Loucy (cell line): ENCODE measurements around the gene AP1M1.

Experiments used
- H2AFZ ChIP-seq: fragments of 200-600 bp; sonication (generic); 2 replicates; pipeline ENCODE4 v1.6.0; 2016; ENCODE audit warnings: antibody characterized with exemption, mild to moderate bottlenecking, low read length, moderate library complexity
- H3F3A ChIP-seq: fragments of 200-600 bp; 2 replicates; pipeline ENCODE4 v1.6.0; 2016; ENCODE audit warnings: antibody characterized with exemption, low read depth, mild to moderate bottlenecking
- H3K27me3 ChIP-seq: fragments of 200-600 bp; sonication (generic); 2 replicates; pipeline ENCODE4 v1.6.1; 2014; ENCODE audit warnings: low read length, mild to moderate bottlenecking; ENCODE audit not compliant: insufficient read depth, poor library complexity, severe bottlenecking
- H3K36me3 ChIP-seq: fragments of 200-600 bp; sonication (generic); 2 replicates; pipeline ENCODE4 v1.6.1; 2016; ENCODE audit warnings: low read length; ENCODE audit not compliant: insufficient read depth
- H3K4me1 ChIP-seq: fragments of 200-600 bp; sonication (generic); 2 replicates; pipeline ENCODE4 v1.5.1; 2014; ENCODE audit warnings: low read length, mild to moderate bottlenecking; ENCODE audit not compliant: insufficient read depth, poor library complexity, severe bottlenecking
- H3K4me2 ChIP-seq: fragments of 200-600 bp; sonication (generic); 2 replicates; pipeline ENCODE4 v1.6.0; 2014; ENCODE audit warnings: antibody characterized with exemption, low read length, low read depth, mild to moderate bottlenecking; ENCODE audit not compliant: poor library complexity, severe bottlenecking
- H3K4me3 ChIP-seq: fragments of 200-600 bp; sonication (generic); 2 replicates; pipeline ENCODE4 v1.5.1; 2014; ENCODE audit warnings: low read length, mild to moderate bottlenecking, mixed read lengths; ENCODE audit not compliant: poor library complexity, severe bottlenecking
- H3K79me2 ChIP-seq: fragments of 200-600 bp; sonication (generic); 2 replicates; pipeline ENCODE4 v1.6.1; 2014; ENCODE audit warnings: low read length; ENCODE audit not compliant: insufficient read depth
- H3K9ac ChIP-seq: fragments of 200-600 bp; sonication (generic); 2 replicates; pipeline ENCODE4 v1.6.0; 2014; ENCODE audit warnings: mild to moderate bottlenecking, low read depth, low read length, moderate library complexity; ENCODE audit not compliant: poor library complexity, severe bottlenecking
- H3K9me2 ChIP-seq: fragments of 200-600 bp; sonication (generic); replicated peaks from 2 replicates; pipeline ENCODE4 v1.6.1; 2016; ENCODE audit warnings: low read depth, low read length, mixed read lengths
- H3K9me3 ChIP-seq: fragments of 200-600 bp; sonication (generic); 2 replicates; pipeline ENCODE4 v1.6.1; 2014; ENCODE audit warnings: mild to moderate bottlenecking, antibody characterized with exemption, low read length, low read depth; ENCODE audit not compliant: insufficient read depth
- H4K20me1 ChIP-seq: fragments of 200-600 bp; sonication (generic); 2 replicates; pipeline ENCODE4 v1.6.0; 2014; ENCODE audit warnings: antibody characterized with exemption, low read length, mild to moderate bottlenecking; ENCODE audit not compliant: insufficient read depth, poor library complexity, severe bottlenecking
- EZH2phosphoT487 ChIP-seq: fragments of 200-600 bp; IDR thresholded peaks from 2 replicates; pipeline ENCODE4 v1.6.1; 2018; ENCODE audit warnings: antibody characterized with exemption, mild to moderate bottlenecking, moderate library complexity, borderline replicate concordance
- TF ChIP-seq, protein P1 (sequence below): fragments of 200-600 bp; sonication (generic); conservative IDR thresholded peaks from 2 replicates; pipeline ENCODE4 v1.5.1; 2014; ENCODE audit warnings: mild to moderate bottlenecking, antibody characterized with exemption, low read length

The AP1M1 gene

GRCh38 chr19:16222806-16223205, 25.1 kb downstream of the AP1M1 start:
- Histone ChIP-seq H3K9ac (no peak overlapping the region), H3K4me1 (no peaks in the 10 kb centered on the region), H3K36me3 (peaks cover 65% of the 10 kb centered on the region), H3K9me2 (no peaks in the 10 kb centered on the region), H3K27me3 (no peaks in the 10 kb centered on the region), H2AFZ (no peak overlapping the region), H3K4me2 (no peak overlapping the region), H3K9me3 (peaks cover 20% of the 10 kb centered on the region; the same call in 1 of the 2 replicates), H3K4me3 (no peak overlapping the region), H3F3A (no peaks in the 10 kb centered on the region), H3K79me2 (no peaks in the 10 kb centered on the region; the same call in 1 of the 2 replicates), H4K20me1 (no peaks in the 10 kb centered on the region)
- no peak for TF ChIP-seq EZH2phosphoT487
- TF ChIP-seq, protein P1, sequence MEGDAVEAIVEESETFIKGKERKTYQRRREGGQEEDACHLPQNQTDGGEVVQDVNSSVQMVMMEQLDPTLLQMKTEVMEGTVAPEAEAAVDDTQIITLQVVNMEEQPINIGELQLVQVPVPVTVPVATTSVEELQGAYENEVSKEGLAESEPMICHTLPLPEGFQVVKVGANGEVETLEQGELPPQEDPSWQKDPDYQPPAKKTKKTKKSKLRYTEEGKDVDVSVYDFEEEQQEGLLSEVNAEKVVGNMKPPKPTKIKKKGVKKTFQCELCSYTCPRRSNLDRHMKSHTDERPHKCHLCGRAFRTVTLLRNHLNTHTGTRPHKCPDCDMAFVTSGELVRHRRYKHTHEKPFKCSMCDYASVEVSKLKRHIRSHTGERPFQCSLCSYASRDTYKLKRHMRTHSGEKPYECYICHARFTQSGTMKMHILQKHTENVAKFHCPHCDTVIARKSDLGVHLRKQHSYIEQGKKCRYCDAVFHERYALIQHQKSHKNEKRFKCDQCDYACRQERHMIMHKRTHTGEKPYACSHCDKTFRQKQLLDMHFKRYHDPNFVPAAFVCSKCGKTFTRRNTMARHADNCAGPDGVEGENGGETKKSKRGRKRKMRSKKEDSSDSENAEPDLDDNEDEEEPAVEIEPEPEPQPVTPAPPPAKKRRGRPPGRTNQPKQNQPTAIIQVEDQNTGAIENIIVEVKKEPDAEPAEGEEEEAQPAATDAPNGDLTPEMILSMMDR, result no peak

- Histone ChIP-seq H3K4me2 (no peak overlapping the region), H3F3A (no peaks in the 10 kb centered on the region), H3K27me3 (no peaks in the 10 kb centered on the region), H3K36me3 (peaks cover 75% of the 10 kb centered on the region), H3K9me3 (peaks cover 20% of the 10 kb centered on the region; the same call in 1 of the 2 replicates), H3K9me2 (no peaks in the 10 kb centered on the region), H3K4me1 (no peaks in the 10 kb centered on the region), H4K20me1 (no peaks in the 10 kb centered on the region), H2AFZ (no peak overlapping the region), H3K4me3 (no peak overlapping the region), H3K9ac (no peak overlapping the region), H3K79me2 (no peaks in the 10 kb centered on the region)
- TF ChIP-seq, protein P1, result no peak
- no peak for TF ChIP-seq EZH2phosphoT487
These were observed 26.0 kb downstream of the AP1M1 start for GRCh38 chr19:16223746-16224145.

DNA sequence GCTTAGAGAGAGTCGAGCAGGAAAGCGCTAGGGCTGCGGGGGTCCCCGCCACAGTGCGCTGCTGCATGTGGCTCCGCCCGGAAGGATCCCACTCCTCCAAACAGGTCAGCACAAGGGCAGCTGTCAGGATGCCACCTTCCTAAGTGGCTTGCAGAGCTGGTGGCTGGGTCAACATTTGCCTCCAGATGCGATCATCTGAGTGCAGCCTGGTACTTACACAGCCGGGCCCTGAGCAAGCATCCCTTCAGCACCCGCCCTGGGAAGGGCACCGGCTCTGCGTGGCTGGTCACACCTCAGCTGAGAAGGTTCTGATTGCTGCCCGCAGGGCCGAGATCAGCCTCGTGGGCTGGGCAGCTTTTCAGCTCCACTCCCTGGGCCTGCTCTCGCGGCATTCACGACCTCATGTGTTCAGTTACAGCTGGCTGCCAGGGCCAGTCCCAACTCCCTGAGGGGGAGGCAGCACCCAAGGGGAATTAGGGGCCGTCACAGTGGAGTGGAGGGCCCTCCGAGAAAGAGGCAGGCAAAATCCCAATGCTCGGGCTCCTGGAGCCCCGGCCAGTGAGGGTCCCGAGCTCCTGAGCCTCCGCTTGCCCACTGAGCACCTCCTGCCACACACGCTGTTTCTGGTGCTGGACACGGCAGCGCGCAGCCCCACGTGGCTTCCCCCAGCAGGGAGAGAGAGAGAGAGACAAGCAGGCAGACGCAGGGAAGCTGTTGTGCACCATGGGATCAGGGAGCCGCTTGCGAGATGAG, 26.8 kb downstream of the AP1M1 start:
- Histone ChIP-seq H3K9me3 (peaks cover 20% of the 10 kb centered on the region; the same call in 1 of the 2 replicates), H3K4me2 (no peak overlapping the region), H3F3A (no peaks in the 10 kb centered on the region), H3K4me3 (no peak overlapping the region), H4K20me1 (no peaks in the 10 kb centered on the region), H3K79me2 (no peaks in the 10 kb centered on the region), H2AFZ (no peak overlapping the region), H3K4me1 (no peaks in the 10 kb centered on the region), H3K9me2 (no peaks in the 10 kb centered on the region), H3K9ac (no peak overlapping the region), H3K27me3 (no peaks in the 10 kb centered on the region), H3K36me3 (peaks cover 78% of the 10 kb centered on the region)
- TF ChIP-seq EZH2phosphoT487, result no peak
- TF ChIP-seq, protein P1, result no peak
